HepG2 (cell line): Measurements from ENCODE around the gene SRD5A3. TPM values are rescaled to one million over a fixed set of nuclear protein-coding genes. Genes with fewer than 3 reads are reported as not detected.

ENCODE experiments used
- AGO2 ChIP-seq: fragments of 200-400 bp; formaldehyde crosslinking; optimal IDR thresholded peaks from 2 replicates; pipeline ENCODE3; 2017; ENCODE audit warnings: mild to moderate bottlenecking, low read depth, low read length, moderate library complexity
- FOXO1 ChIP-seq: sonication (generic); formaldehyde crosslinking; IDR thresholded peaks from 2 replicates; pipeline ENCODE4 v1.4.0; 2020; ENCODE audit warnings: missing genetic modification reagents
- PHF20 ChIP-seq: sonication (generic); formaldehyde crosslinking; IDR thresholded peaks from 2 replicates; pipeline ENCODE4 v1.5.0; 2020; ENCODE audit warnings: mild to moderate bottlenecking, missing genetic modification reagents
- RFX1 ChIP-seq: fragments of 450-650 bp; IDR thresholded peaks from 2 replicates; pipeline ENCODE4 v1.6.1; 2017
- TEAD2 ChIP-seq: sonication (generic); formaldehyde crosslinking; IDR thresholded peaks from 2 replicates; pipeline ENCODE4 v1.9.0; 2021; ENCODE audit warnings: missing genetic modification reagents
- TRIM24 ChIP-seq: sonication (generic); formaldehyde crosslinking; IDR thresholded peaks from 2 replicates; pipeline ENCODE4 v1.8.0; 2022; ENCODE audit warnings: mild to moderate bottlenecking, missing genetic modification reagents
- YEATS2 ChIP-seq: sonication (generic); formaldehyde crosslinking; IDR thresholded peaks from 2 replicates; pipeline ENCODE4 v1.4.0; 2020; ENCODE audit warnings: missing genetic modification reagents, borderline replicate concordance
- ZFYVE20 ChIP-seq: sonication (generic); formaldehyde crosslinking; IDR thresholded peaks from 2 replicates; pipeline ENCODE4 v1.8.0; 2023; ENCODE audit warnings: low read depth, mild to moderate bottlenecking, moderate library complexity, missing genetic modification reagents, borderline replicate concordance
- ZNF652 ChIP-seq: IDR thresholded peaks from 2 replicates; pipeline ENCODE4 v1.6.1; 2016; ENCODE audit warnings: low read depth, borderline replicate concordance
- polyA plus RNA-seq, 8 experiments: library from polyadenylated mRNA; depleted of rRNA in 3 of 8; stranded (reverse) in 7 of 8; unstranded in 1 of 8; fragments of >200 nt; fragmentation: Illumina TruSeq in 4 of 8; extraction: Trizol in 4 of 8; gene quantifications; 2 replicates each; pipeline versions ENCODE4 v1.2.1 to v1.2.3, GENCODE V29; 2011 to 2016; ENCODE audit warnings: low read depth in 4 of 8, missing spikeins in 1 of 8, mixed read lengths in 1 of 8; ENCODE audit not compliant: insufficient read depth in 1 of 8
- total RNA-seq, 5 experiments: library from RNA; depleted of rRNA; stranded (reverse); fragments of >200 nt; fragmentation: Illumina TruSeq; extraction: Trizol; gene quantifications; 2 replicates each; pipeline ENCODE4 v1.2.3, GENCODE V29; 2016; ENCODE audit warnings: low read depth in 1 of 5
- TF ChIP-seq, protein P1 (sequence below): IDR thresholded peaks from 2 replicates; pipeline ENCODE4 v1.6.1; 2016
- TF ChIP-seq, protein P2 (sequence below): sonication (generic); formaldehyde crosslinking; IDR thresholded peaks from 2 replicates; pipeline ENCODE4 v1.5.1; 2020; ENCODE audit warnings: missing genetic modification reagents, mild to moderate bottlenecking, borderline replicate concordance
- TF ChIP-seq, protein P3 (sequence below): sonication (generic); formaldehyde crosslinking; IDR thresholded peaks from 2 replicates; pipeline ENCODE4 v1.4.0; 2020; ENCODE audit warnings: missing genetic modification reagents, borderline replicate concordance
- TF ChIP-seq, protein P4 (sequence below): sonication (generic); formaldehyde crosslinking; IDR thresholded peaks from 2 replicates; pipeline ENCODE4 v1.4.0; 2020; ENCODE audit warnings: mild to moderate bottlenecking, low read depth, missing genetic modification reagents
- TF ChIP-seq, protein P5 (sequence below): sonication (generic); formaldehyde crosslinking; IDR thresholded peaks from 2 replicates; pipeline ENCODE4 v1.5.0; 2020; ENCODE audit warnings: missing genetic modification reagents, mild to moderate bottlenecking, borderline replicate concordance
- TF ChIP-seq, protein P6 (sequence below): sonication (generic); formaldehyde crosslinking; IDR thresholded peaks from 2 replicates; pipeline ENCODE4 v1.5.0; 2020; ENCODE audit warnings: mild to moderate bottlenecking, missing genetic modification reagents

The SRD5A3 gene
- total and polyA plus RNA-seq, 2 of the 13 experiments (the other 11 are each of a cell fraction or from before 2014, with no cell fraction given), result 12.4 to 18.4 TPM

DNA sequence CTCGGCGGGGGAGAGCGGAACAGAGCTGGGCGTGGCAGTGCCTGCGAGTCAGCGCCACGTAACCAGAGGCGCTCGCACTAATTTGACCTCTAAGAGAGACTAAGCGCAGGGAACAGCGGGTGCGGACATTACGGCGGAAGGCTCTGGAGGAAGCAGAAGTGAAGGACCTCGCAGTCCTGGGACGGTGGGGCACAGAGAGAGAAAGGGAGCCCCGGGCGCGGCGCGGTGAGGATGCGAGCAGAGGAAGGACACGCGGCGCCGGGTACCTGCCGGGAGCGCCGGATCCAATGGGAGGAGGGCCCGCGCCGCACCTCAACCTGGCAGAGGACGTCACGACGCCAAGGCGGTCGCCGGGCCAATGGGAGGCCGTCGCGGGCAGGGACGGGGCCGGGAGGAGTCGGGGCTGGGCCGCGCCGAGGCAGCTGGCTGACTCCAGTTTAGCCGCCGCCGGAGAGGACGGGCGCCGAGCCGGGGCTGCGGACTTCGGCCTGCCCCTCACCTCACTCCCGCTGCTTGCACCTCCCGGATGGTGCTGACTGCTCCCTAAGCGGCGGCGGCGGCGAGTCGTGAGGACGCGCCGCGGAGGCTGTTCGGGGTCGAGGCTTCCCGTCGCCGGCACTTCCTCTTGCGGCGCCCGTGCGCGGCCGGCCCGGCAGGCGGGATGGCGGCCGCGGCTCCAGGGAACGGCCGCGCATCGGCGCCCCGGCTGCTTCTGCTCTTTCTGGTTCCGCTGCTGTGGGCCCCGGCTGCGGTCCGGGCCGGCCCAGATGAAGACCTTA lies 49.7 kb downstream of the SRD5A3 start, which contains the start of gene TMEM165 (continued):
- TF ChIP-seq TRIM24 (CRISPR knock-in tag) (no peak), AGO2 (peak; percentile 72), RFX1 (no peak), TEAD2 (CRISPR knock-in tag) (no peak), ZNF652 (CRISPR knock-in tag) (no peak), ZFYVE20 (CRISPR knock-in tag) (peak; percentile 45; the same call in 1 of the 2 replicates), FOXO1 (CRISPR knock-in tag) (no peak; the same call in 1 of the 2 replicates), YEATS2 (peak; percentile 55; the same call in 1 of the 2 replicates), PHF20 (CRISPR knock-in tag) (peak; percentile 13; the same call in 1 of the 2 replicates)
- TF ChIP-seq, protein P1, sequence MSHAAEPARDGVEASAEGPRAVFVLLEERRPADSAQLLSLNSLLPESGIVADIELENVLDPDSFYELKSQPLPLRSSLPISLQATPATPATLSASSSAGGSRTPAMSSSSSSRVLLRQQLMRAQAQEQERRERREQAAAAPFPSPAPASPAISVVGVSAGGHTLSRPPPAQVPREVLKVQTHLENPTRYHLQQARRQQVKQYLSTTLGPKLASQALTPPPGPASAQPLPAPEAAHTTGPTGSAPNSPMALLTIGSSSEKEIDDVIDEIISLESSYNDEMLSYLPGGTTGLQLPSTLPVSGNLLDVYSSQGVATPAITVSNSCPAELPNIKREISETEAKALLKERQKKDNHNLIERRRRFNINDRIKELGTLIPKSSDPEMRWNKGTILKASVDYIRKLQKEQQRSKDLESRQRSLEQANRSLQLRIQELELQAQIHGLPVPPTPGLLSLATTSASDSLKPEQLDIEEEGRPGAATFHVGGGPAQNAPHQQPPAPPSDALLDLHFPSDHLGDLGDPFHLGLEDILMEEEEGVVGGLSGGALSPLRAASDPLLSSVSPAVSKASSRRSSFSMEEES (CRISPR knock-in tag), result peak; percentile 59; the same call in 1 of the 2 replicates
- TF ChIP-seq, protein P2, sequence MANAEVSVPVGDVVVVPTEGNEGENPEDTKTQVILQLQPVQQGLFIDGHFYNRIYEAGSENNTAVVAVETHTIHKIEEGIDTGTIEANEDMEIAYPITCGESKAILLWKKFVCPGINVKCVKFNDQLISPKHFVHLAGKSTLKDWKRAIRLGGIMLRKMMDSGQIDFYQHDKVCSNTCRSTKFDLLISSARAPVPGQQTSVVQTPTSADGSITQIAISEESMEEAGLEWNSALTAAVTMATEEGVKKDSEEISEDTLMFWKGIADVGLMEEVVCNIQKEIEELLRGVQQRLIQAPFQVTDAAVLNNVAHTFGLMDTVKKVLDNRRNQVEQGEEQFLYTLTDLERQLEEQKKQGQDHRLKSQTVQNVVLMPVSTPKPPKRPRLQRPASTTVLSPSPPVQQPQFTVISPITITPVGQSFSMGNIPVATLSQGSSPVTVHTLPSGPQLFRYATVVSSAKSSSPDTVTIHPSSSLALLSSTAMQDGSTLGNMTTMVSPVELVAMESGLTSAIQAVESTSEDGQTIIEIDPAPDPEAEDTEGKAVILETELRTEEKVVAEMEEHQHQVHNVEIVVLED (CRISPR knock-in tag), result peak; percentile 93
- TF ChIP-seq, protein P3, sequence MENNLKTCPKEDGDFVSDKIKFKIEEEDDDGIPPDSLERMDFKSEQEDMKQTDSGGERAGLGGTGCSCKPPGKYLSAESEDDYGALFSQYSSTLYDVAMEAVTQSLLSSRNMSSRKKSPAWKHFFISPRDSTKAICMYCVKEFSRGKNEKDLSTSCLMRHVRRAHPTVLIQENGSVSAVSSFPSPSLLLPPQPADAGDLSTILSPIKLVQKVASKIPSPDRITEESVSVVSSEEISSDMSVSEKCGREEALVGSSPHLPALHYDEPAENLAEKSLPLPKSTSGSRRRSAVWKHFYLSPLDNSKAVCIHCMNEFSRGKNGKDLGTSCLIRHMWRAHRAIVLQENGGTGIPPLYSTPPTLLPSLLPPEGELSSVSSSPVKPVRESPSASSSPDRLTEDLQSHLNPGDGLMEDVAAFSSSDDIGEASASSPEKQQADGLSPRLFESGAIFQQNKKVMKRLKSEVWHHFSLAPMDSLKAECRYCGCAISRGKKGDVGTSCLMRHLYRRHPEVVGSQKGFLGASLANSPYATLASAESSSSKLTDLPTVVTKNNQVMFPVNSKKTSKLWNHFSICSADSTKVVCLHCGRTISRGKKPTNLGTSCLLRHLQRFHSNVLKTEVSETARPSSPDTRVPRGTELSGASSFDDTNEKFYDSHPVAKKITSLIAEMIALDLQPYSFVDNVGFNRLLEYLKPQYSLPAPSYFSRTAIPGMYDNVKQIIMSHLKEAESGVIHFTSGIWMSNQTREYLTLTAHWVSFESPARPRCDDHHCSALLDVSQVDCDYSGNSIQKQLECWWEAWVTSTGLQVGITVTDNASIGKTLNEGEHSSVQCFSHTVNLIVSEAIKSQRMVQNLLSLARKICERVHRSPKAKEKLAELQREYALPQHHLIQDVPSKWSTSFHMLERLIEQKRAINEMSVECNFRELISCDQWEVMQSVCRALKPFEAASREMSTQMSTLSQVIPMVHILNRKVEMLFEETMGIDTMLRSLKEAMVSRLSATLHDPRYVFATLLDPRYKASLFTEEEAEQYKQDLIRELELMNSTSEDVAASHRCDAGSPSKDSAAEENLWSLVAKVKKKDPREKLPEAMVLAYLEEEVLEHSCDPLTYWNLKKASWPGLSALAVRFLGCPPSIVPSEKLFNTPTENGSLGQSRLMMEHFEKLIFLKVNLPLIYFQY (CRISPR knock-in tag), result peak; percentile 47; the same call in 1 of the 2 replicates
- TF ChIP-seq, protein P4, sequence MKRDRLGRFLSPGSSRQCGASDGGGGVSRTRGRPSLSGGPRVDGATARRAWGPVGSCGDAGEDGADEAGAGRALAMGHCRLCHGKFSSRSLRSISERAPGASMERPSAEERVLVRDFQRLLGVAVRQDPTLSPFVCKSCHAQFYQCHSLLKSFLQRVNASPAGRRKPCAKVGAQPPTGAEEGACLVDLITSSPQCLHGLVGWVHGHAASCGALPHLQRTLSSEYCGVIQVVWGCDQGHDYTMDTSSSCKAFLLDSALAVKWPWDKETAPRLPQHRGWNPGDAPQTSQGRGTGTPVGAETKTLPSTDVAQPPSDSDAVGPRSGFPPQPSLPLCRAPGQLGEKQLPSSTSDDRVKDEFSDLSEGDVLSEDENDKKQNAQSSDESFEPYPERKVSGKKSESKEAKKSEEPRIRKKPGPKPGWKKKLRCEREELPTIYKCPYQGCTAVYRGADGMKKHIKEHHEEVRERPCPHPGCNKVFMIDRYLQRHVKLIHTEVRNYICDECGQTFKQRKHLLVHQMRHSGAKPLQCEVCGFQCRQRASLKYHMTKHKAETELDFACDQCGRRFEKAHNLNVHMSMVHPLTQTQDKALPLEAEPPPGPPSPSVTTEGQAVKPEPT, result 0 out of 2 replicates have a peak, but pooled peaks have one; percentile 45
- TF ChIP-seq, protein P5, sequence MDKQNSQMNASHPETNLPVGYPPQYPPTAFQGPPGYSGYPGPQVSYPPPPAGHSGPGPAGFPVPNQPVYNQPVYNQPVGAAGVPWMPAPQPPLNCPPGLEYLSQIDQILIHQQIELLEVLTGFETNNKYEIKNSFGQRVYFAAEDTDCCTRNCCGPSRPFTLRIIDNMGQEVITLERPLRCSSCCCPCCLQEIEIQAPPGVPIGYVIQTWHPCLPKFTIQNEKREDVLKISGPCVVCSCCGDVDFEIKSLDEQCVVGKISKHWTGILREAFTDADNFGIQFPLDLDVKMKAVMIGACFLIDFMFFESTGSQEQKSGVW (CRISPR knock-in tag), result no peak
- TF ChIP-seq, protein P6, sequence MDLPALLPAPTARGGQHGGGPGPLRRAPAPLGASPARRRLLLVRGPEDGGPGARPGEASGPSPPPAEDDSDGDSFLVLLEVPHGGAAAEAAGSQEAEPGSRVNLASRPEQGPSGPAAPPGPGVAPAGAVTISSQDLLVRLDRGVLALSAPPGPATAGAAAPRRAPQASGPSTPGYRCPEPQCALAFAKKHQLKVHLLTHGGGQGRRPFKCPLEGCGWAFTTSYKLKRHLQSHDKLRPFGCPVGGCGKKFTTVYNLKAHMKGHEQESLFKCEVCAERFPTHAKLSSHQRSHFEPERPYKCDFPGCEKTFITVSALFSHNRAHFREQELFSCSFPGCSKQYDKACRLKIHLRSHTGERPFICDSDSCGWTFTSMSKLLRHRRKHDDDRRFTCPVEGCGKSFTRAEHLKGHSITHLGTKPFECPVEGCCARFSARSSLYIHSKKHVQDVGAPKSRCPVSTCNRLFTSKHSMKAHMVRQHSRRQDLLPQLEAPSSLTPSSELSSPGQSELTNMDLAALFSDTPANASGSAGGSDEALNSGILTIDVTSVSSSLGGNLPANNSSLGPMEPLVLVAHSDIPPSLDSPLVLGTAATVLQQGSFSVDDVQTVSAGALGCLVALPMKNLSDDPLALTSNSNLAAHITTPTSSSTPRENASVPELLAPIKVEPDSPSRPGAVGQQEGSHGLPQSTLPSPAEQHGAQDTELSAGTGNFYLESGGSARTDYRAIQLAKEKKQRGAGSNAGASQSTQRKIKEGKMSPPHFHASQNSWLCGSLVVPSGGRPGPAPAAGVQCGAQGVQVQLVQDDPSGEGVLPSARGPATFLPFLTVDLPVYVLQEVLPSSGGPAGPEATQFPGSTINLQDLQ (CRISPR knock-in tag), result peak; percentile 94
